HepG2 (cell line): ENCODE results near the gene DNAJB11. TPM values are rescaled to one million over a fixed set of nuclear protein-coding genes. Genes with fewer than 3 reads are reported as not detected.

Experiments used
- IRF9 ChIP-seq: sonication (generic); formaldehyde crosslinking; IDR thresholded peaks from 2 replicates; pipeline ENCODE4 v1.8.0; 2022; ENCODE audit warnings: missing genetic modification reagents, mild to moderate bottlenecking, borderline replicate concordance
- LCORL ChIP-seq, 2 experiments: fragments of 450-650 bp in 1 of 2; sonication (generic) in 1 of 2; formaldehyde crosslinking in 1 of 2; IDR thresholded peaks; 2 replicates each; pipeline versions ENCODE4 v1.5.0 to v1.6.1; 2017 to 2020; ENCODE audit warnings: antibody characterized with exemption in 1 of 2, missing genetic modification reagents in 1 of 2
- MIXL1 ChIP-seq: IDR thresholded peaks from 2 replicates; pipeline ENCODE4 v1.6.1; 2016
- NR3C1 ChIP-seq: sonication (generic); formaldehyde crosslinking; IDR thresholded peaks from 2 replicates; pipeline ENCODE4 v1.4.0; 2020; ENCODE audit warnings: missing genetic modification reagents
- TRIM24 ChIP-seq: sonication (generic); formaldehyde crosslinking; IDR thresholded peaks from 2 replicates; pipeline ENCODE4 v1.8.0; 2022; ENCODE audit warnings: mild to moderate bottlenecking, missing genetic modification reagents
- WIZ ChIP-seq: sonication (generic); formaldehyde crosslinking; IDR thresholded peaks from 2 replicates; pipeline ENCODE4 v1.5.1; 2020; ENCODE audit warnings: mild to moderate bottlenecking, missing genetic modification reagents
- YEATS4 ChIP-seq: sonication (generic); formaldehyde crosslinking; IDR thresholded peaks from 2 replicates; pipeline ENCODE4 v1.4.0; 2020; ENCODE audit warnings: missing genetic modification reagents, borderline replicate concordance
- ZBTB10 ChIP-seq: sonication (generic); formaldehyde crosslinking; IDR thresholded peaks from 2 replicates; pipeline ENCODE4 v1.4.0; 2020; ENCODE audit warnings: missing genetic modification reagents, borderline replicate concordance
- ZKSCAN1 ChIP-seq: fragments of 150-350 bp; IDR thresholded peaks from 2 replicates; pipeline ENCODE4 v1.6.1; 2014; ENCODE audit warnings: low read length
- ZMYM4 ChIP-seq: sonication (generic); formaldehyde crosslinking; IDR thresholded peaks from 2 replicates; pipeline ENCODE4 v1.8.1; 2023; ENCODE audit warnings: mild to moderate bottlenecking, missing genetic modification reagents
- ZNF331 ChIP-seq: sonication (generic); formaldehyde crosslinking; IDR thresholded peaks from 2 replicates; pipeline ENCODE4 v1.4.0; 2020; ENCODE audit warnings: missing genetic modification reagents
- ZNF703 ChIP-seq: sonication (generic); formaldehyde crosslinking; IDR thresholded peaks from 2 replicates; pipeline ENCODE4 v1.5.1; 2020; ENCODE audit warnings: missing genetic modification reagents, mild to moderate bottlenecking, moderate library complexity, borderline replicate concordance
- ZNF773 ChIP-seq: sonication (generic); formaldehyde crosslinking; IDR thresholded peaks from 2 replicates; pipeline ENCODE4 v1.4.0; 2020; ENCODE audit warnings: missing genetic modification reagents, borderline replicate concordance
- ZNF780A ChIP-seq: sonication (generic); formaldehyde crosslinking; IDR thresholded peaks from 2 replicates; pipeline ENCODE4 v1.8.0; 2022; ENCODE audit warnings: mild to moderate bottlenecking, missing genetic modification reagents, moderate library complexity
- polyA plus RNA-seq, 8 experiments: library from polyadenylated mRNA; depleted of rRNA in 3 of 8; stranded (reverse) in 7 of 8; unstranded in 1 of 8; fragments of >200 nt; fragmentation: Illumina TruSeq in 4 of 8; extraction: Trizol in 4 of 8; gene quantifications; 2 replicates each; pipeline versions ENCODE4 v1.2.1 to v1.2.3, GENCODE V29; 2011 to 2016; ENCODE audit warnings: low read depth in 4 of 8, missing spikeins in 1 of 8, mixed read lengths in 1 of 8; ENCODE audit not compliant: insufficient read depth in 1 of 8
- total RNA-seq, 5 experiments: library from RNA; depleted of rRNA; stranded (reverse); fragments of >200 nt; fragmentation: Illumina TruSeq; extraction: Trizol; gene quantifications; 2 replicates each; pipeline ENCODE4 v1.2.3, GENCODE V29; 2016; ENCODE audit warnings: low read depth in 1 of 5
- TF ChIP-seq, protein P1 (sequence below): sonication (generic); formaldehyde crosslinking; IDR thresholded peaks from 2 replicates; pipeline ENCODE4 v1.8.1; 2023; ENCODE audit warnings: missing genetic modification reagents, mild to moderate bottlenecking, borderline replicate concordance
- TF ChIP-seq, protein P2 (sequence below): sonication (generic); formaldehyde crosslinking; IDR thresholded peaks from 2 replicates; pipeline ENCODE4 v1.5.1; 2020; ENCODE audit warnings: mild to moderate bottlenecking, missing genetic modification reagents, borderline replicate concordance

Gene DNAJB11
- total and polyA plus RNA-seq, 2 of the 13 experiments (the other 11 are each of a cell fraction or from before 2014, with no cell fraction given), result 41.0 to 132 TPM

DNA sequence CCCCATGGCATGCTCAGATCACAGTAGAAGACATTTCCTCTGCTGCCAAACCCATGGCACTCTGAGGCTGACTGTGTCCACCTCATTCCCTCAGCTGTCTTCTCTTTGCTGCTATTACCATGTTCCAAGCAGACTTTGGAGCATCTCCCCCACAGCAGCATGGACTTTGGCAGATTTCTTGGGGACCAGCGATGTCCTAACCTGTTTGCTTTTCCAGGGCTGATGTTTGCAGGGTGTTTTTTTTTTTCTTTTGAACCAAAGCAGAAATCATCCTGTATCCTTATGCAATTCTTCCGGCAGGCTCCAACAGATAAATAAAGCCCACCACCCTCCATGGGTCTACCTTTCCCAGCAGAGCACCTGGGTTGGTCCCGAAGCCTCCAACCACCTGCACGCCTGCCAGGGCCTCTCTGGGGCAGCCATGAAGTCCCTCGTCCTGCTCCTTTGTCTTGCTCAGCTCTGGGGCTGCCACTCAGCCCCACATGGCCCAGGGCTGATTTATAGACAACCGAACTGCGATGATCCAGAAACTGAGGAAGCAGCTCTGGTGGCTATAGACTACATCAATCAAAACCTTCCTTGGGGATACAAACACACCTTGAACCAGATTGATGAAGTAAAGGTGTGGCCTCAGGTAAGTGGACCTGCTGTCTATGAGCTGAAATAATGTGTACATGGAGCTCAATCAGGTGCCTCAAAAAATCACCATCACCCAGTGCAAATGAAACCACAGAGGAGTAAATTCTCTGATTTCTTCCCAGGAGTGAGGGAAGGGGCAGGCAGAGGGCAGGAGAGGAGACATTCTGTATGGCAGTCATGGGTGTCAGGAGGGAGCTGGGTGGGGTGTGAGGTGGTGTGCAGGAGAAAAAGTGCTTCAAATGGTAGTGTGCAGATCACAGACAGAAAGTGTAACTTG is 42.5 kb downstream of the DNAJB11 start, which contains the start of gene AHSG (continued):
- peak; percentile 100 for TF ChIP-seq ZBTB10
- peak; percentile 93 for TF ChIP-seq ZNF703 (CRISPR knock-in tag)
- peak; percentile 87 for TF ChIP-seq IRF9 (CRISPR knock-in tag)
- peak; percentile 81 for TF ChIP-seq YEATS4 (CRISPR knock-in tag)
- TF ChIP-seq ZNF331 (CRISPR knock-in tag), result peak; percentile 79; the same call in 1 of the 2 replicates
- no peak; the same call in 1 of the 2 replicates for TF ChIP-seq ZNF773 (CRISPR knock-in tag)
- TF ChIP-seq WIZ (CRISPR knock-in tag), result no peak
- TF ChIP-seq NR3C1 (CRISPR knock-in tag), result no peak
- TF ChIP-seq, protein P1, sequence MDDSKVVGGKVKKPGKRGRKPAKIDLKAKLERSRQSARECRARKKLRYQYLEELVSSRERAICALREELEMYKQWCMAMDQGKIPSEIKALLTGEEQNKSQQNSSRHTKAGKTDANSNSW (CRISPR knock-in tag), result no peak
- peak; percentile 37; the same call in 1 of the 2 replicates for TF ChIP-seq ZKSCAN1
- peak; percentile 92 for TF ChIP-seq TRIM24 (CRISPR knock-in tag)
- peak; percentile 83 for TF ChIP-seq LCORL (IDR thresholded peaks at IDR 0.05)
- peak; percentile 68; the same call in 1 of the 2 replicates for TF ChIP-seq LCORL (CRISPR knock-in tag; IDR thresholded peaks at IDR 0.05)
- TF ChIP-seq MIXL1, result peak; percentile 48; the same call in 1 of the 2 replicates
- no peak; the same call in 1 of the 2 replicates for TF ChIP-seq ZNF780A (CRISPR knock-in tag)
- peak; percentile 78; the same call in 1 of the 2 replicates for TF ChIP-seq ZMYM4 (CRISPR knock-in tag)
- TF ChIP-seq, protein P2, sequence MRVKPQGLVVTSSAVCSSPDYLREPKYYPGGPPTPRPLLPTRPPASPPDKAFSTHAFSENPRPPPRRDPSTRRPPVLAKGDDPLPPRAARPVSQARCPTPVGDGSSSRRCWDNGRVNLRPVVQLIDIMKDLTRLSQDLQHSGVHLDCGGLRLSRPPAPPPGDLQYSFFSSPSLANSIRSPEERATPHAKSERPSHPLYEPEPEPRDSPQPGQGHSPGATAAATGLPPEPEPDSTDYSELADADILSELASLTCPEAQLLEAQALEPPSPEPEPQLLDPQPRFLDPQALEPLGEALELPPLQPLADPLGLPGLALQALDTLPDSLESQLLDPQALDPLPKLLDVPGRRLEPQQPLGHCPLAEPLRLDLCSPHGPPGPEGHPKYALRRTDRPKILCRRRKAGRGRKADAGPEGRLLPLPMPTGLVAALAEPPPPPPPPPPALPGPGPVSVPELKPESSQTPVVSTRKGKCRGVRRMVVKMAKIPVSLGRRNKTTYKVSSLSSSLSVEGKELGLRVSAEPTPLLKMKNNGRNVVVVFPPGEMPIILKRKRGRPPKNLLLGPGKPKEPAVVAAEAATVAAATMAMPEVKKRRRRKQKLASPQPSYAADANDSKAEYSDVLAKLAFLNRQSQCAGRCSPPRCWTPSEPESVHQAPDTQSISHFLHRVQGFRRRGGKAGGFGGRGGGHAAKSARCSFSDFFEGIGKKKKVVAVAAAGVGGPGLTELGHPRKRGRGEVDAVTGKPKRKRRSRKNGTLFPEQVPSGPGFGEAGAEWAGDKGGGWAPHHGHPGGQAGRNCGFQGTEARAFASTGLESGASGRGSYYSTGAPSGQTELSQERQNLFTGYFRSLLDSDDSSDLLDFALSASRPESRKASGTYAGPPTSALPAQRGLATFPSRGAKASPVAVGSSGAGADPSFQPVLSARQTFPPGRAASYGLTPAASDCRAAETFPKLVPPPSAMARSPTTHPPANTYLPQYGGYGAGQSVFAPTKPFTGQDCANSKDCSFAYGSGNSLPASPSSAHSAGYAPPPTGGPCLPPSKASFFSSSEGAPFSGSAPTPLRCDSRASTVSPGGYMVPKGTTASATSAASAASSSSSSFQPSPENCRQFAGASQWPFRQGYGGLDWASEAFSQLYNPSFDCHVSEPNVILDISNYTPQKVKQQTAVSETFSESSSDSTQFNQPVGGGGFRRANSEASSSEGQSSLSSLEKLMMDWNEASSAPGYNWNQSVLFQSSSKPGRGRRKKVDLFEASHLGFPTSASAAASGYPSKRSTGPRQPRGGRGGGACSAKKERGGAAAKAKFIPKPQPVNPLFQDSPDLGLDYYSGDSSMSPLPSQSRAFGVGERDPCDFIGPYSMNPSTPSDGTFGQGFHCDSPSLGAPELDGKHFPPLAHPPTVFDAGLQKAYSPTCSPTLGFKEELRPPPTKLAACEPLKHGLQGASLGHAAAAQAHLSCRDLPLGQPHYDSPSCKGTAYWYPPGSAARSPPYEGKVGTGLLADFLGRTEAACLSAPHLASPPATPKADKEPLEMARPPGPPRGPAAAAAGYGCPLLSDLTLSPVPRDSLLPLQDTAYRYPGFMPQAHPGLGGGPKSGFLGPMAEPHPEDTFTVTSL (CRISPR knock-in tag), result peak; percentile 97
